Psoas muscle (tissue), 8 donors: Measurements from ENCODE around the gene IQGAP2. TPM values are rescaled to one million over a fixed set of nuclear protein-coding genes. Genes with fewer than 3 reads are reported as not detected.
"Not testable (repeated sequence)": the region's sequence is repeated elsewhere in the genome, so short reads cannot be mapped to it uniquely, and the experiment has no call there.

Source experiments
- ATAC-seq, 4 donors: fragments of 200-7000 bp; cut with Tn5 transposase; one replicate each; pipeline ENCODE4 v1.9.1; 2020; ENCODE audit warnings: moderate library complexity in 3 of 4, mild to moderate bottlenecking in 2 of 4
- DNase-seq, 2 donors: peaks; one replicate each; pipeline ENCODE4 v3.0.0-alpha.2; 2020
- H3K27ac ChIP-seq: fragments of 200-600 bp; one replicate; pipeline ENCODE4 v1.8.0; 2022
- H3K27me3 ChIP-seq, 3 donors: fragments of 200-600 bp in 1 of 3; one replicate each; pipeline versions ENCODE4 v1.6.1 to v1.8.0; 2013 to 2022; ENCODE audit warnings: low read length in 2 of 3, mild to moderate bottlenecking in 2 of 3, moderate library complexity in 1 of 3; ENCODE audit not compliant: insufficient read depth in 3 of 3
- H3K36me3 ChIP-seq, 2 donors: fragments of 200-600 bp in 1 of 2; one replicate each; pipeline versions ENCODE4 v1.6.1 to v1.8.0; 2013 to 2022; ENCODE audit warnings: low read depth in 1 of 2, mild to moderate bottlenecking in 1 of 2, moderate library complexity in 1 of 2; ENCODE audit not compliant: insufficient read depth in 1 of 2
- H3K4me1 ChIP-seq: fragments of 200-600 bp; one replicate; pipeline ENCODE4 v1.8.0; 2022
- H3K4me3 ChIP-seq: fragments of 200-600 bp; one replicate; pipeline ENCODE4 v1.8.0; 2022; ENCODE audit warnings: mild to moderate bottlenecking
- H3K9me3 ChIP-seq: fragments of 200-600 bp; one replicate; pipeline ENCODE4 v1.8.0; 2022
- WGBS, 3 donors: extraction: QIAGEN DNeasy Blood & Tissue Kit; methylation state at CpG; one replicate each; pipeline versions ENCODE4 v1.1.6 to v1.1.7; 2013; 5-methylcytosine and 5-hydroxymethylcytosine counted together
- intact Hi-C, 2 donors: fragments of 100-400 bp; cut with DNase I; formaldehyde crosslinking; loops; one replicate each; pipeline versions ENCODE4 v1.11.0 to v1.14.2; 2022
- polyA plus RNA-seq, 3 donors: library from polyadenylated mRNA; stranded (reverse); fragments of 200-250 nt; gene quantifications; one replicate each; pipeline ENCODE4 v1.2.3, GENCODE V29; 2013
- total RNA-seq, 4 donors: library from RNA; stranded (reverse); fragmentation: NEBNext Ultra II Directional in 2 of 4; extraction: Animal tissue kit (Norgen Biotek cat#: 25700) in 2 of 4; gene quantifications; one replicate each; pipeline versions ENCODE4 v1.2.1 to v1.2.4, GENCODE V29; 2021 to 2023
- TF ChIP-seq, protein P1 (sequence below): fragments of 200-600 bp; IDR thresholded peaks from one replicate; pipeline ENCODE4 v1.8.0; 2022; ENCODE audit warnings: antibody characterized with exemption
- donor health status: healthy with polysubstance abuse.
- donor health status: DM: no; HTN: no; CAD: no; lungs with moderate emphysema.
- donor health status: Bipolar disorder and iron deficiency.
- donor health status: healthy.
- donor health status: DM: yes; HTN: yes; CAD: no.
- donor health status: DM: no; HTN: no; CAD: no.
- donor health status: DM: no; HTN: no; CAD: no.
- donor health status: DM: yes; HTN: yes; CAD: no.

The IQGAP2 gene
- total and polyA plus RNA-seq, 7 donors, result 0.52 to 4.3 (median 1.4) TPM

DNA sequence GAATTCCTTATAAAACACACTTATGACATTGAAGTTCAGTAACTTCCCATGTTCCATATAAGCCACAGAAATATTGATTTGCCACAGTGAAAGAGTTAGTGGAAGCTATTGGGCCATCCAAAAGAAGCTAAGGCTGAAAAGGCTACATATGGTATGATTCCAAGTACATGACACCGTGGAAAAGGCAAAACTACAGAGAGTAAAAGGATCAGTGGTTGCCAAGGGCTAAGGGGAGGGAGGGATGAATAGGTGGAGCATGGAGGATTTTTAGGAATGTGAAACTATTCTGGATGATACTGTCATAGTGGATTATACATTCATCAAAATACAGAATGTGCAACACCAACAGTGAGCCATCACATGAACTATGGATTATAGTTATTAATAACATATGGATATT lies 110.4 kb downstream of the IQGAP2 start:
- intact Hi-C loops, result no loop called here
- TF ChIP-seq, protein P1, sequence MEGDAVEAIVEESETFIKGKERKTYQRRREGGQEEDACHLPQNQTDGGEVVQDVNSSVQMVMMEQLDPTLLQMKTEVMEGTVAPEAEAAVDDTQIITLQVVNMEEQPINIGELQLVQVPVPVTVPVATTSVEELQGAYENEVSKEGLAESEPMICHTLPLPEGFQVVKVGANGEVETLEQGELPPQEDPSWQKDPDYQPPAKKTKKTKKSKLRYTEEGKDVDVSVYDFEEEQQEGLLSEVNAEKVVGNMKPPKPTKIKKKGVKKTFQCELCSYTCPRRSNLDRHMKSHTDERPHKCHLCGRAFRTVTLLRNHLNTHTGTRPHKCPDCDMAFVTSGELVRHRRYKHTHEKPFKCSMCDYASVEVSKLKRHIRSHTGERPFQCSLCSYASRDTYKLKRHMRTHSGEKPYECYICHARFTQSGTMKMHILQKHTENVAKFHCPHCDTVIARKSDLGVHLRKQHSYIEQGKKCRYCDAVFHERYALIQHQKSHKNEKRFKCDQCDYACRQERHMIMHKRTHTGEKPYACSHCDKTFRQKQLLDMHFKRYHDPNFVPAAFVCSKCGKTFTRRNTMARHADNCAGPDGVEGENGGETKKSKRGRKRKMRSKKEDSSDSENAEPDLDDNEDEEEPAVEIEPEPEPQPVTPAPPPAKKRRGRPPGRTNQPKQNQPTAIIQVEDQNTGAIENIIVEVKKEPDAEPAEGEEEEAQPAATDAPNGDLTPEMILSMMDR, result no peak
- Histone ChIP-seq H3K4me3 (no peak overlapping the region), H3K9me3 (no peaks in the 10 kb centered on the region), H3K4me1 (no peaks in the 10 kb centered on the region), H3K36me3 (no peaks in the 10 kb centered on the region), H3K27me3 (no peaks in the 10 kb centered on the region), H3K27ac (no peak overlapping the region)
- 21 to 29% (median 21%) methylated on average over 1 of the region's 1 CpG for WGBS, 3 donors
- ATAC-seq (no peak), DNase-seq (no peak)

DNA sequence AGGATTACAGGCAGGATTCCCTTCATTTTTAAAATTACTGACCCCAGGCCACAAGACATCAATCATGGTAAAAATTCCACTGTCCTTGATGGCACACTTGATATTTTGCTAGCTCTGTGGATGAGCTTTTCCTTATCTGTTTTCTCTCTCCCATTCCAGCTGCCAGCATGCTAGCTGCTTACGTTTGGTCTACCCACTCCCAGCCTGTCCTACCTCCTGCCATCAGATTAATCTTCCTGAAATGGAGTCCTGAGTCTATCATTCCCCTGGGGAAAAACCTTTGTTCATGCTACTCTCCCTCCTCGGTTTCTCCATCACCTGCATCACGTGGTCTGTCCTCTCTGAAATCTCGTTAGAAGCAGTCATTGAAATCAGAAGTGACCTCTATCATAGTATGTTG lies 111.2 kb downstream of the IQGAP2 start:
- WGBS, 3 donors, result 75 to 78% (median 77%) methylated on average over 4 of the region's 4 CpGs
- TF ChIP-seq, protein P1, result no peak
- intact Hi-C loops, result no loop called here

DNA sequence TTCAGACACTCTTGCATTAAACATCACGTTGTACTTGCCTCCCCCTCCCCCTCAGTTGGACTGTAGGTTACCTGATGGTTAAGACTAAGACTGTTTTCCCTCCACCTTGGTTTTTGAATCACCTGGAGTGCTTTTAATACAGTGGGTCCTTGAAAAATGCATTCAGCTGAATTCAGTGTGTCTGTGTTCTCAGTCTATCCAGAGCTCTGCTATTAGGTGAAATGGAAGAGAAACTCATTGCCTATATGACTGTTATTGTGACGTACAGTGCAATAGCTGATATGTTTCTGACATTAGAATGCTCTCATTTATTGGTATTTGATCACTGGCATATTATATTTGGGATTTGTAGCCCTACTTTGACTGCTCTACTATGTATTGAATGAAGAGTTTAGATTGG lies 111.6 kb downstream of the IQGAP2 start:
- Histone ChIP-seq H3K27ac (no peak overlapping the region), H3K4me1 (no peaks in the 10 kb centered on the region), H3K4me3 (no peak overlapping the region), H3K36me3 (no peaks in the 10 kb centered on the region), H3K9me3 (no peaks in the 10 kb centered on the region), H3K27me3 (no peaks in the 10 kb centered on the region)
- DNase-seq (no peak), ATAC-seq (no peak)
- 79 to 84% (median 80%) methylated on average over 2 of the region's 2 CpGs for WGBS, 3 donors
- TF ChIP-seq, protein P1, result no peak
- intact Hi-C loops, result no loop called here

More for the DNA sequence above, 111.2 kb downstream of the IQGAP2 start:
- ATAC-seq, result no peak
- H3K4me1 ChIP-seq, result no peaks in the 10 kb centered on the region
- H3K27ac ChIP-seq, result no peak overlapping the region
- H3K9me3 ChIP-seq, result no peaks in the 10 kb centered on the region
- no peak for DNase-seq
- H3K4me3 ChIP-seq, result no peak overlapping the region
- no peaks in the 10 kb centered on the region for H3K36me3 ChIP-seq
- no peaks in the 10 kb centered on the region for H3K27me3 ChIP-seq

DNA sequence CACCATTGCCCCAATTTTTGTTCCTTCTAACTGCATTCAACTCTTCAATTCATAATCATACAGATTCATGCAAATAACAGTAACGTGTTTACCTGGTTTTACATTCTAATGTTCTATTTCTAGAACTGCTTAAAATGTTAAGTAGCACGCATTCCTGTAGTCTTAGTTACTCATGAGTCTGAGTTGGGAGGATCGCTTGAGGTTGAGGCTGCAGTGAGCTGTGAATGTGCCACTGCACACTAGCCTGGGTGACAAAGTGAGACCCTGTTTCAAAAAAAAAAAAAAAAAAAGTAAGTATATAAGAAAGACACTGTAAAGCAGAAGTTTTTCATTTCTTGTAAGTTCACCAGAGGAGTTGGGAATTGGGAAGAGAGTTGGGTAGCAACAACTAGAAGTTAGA lies 114.2 kb downstream of the IQGAP2 start:
- WGBS, 3 donors, result 95 to 96% (median 95%) methylated on average over 3 of the region's 3 CpGs
- Histone ChIP-seq H3K4me3 (no peak overlapping the region), H3K36me3 (no peaks in the 10 kb centered on the region), H3K4me1 (no peaks in the 10 kb centered on the region), H3K27ac (no peak overlapping the region), H3K9me3 (no peaks in the 10 kb centered on the region), H3K27me3 (no peaks in the 10 kb centered on the region)
- intact Hi-C loops, result no loop called here
- DNase-seq (no peak), ATAC-seq (no peak)
- TF ChIP-seq, protein P1, result no peak

DNA sequence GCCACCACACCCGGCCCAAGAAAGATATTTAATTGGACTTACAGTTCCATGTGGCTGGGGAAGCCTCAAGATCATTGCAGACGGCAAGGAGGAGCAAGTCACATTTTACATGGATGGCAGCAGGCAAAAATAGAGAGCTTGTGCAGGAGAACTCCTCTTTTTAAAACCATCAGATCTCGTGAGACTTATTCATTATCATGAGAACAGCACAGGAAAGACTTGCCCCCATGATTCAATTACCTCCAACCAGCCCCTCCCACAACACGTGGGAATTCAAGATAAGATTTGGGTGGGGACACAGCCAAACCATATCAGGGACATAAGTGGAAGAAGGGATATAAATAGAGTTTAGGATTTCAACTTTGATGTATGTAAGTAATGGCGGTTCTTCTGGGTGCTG lies 115.2 kb downstream of the IQGAP2 start:
- H3K27me3 ChIP-seq, H3K36me3 ChIP-seq, ATAC-seq, H3K27ac ChIP-seq, H3K9me3 ChIP-seq, DNase-seq, H3K4me1 ChIP-seq, intact Hi-C loops, H3K4me3 ChIP-seq: not testable (repeated sequence)
- WGBS, 3 donors, result 84 to 94% (median 89%) methylated on average over 5 of the region's 5 CpGs
